ENCODE measurements around the gene SYCP2L.

- TF ChIP-seq REST (IDR thresholded peaks at IDR 0.05; ENCODE audit: low read depth, low read length) (no peak), NFIC (IDR thresholded peaks at IDR 0.05; ENCODE audit: low read depth, low read length) (no peak), YY1 (IDR thresholded peaks at IDR 0.05; ENCODE audit: low read depth, low read length) (no peak), ZBTB11 (CRISPR knock-in tag; IDR thresholded peaks at IDR 0.05) (no peak), SP1 (IDR thresholded peaks at IDR 0.05; ENCODE audit: low read depth, low read length) (no peak), PAX8 (IDR thresholded peaks at IDR 0.05) (no peak)
- TF ChIP-seq, protein P1, sequence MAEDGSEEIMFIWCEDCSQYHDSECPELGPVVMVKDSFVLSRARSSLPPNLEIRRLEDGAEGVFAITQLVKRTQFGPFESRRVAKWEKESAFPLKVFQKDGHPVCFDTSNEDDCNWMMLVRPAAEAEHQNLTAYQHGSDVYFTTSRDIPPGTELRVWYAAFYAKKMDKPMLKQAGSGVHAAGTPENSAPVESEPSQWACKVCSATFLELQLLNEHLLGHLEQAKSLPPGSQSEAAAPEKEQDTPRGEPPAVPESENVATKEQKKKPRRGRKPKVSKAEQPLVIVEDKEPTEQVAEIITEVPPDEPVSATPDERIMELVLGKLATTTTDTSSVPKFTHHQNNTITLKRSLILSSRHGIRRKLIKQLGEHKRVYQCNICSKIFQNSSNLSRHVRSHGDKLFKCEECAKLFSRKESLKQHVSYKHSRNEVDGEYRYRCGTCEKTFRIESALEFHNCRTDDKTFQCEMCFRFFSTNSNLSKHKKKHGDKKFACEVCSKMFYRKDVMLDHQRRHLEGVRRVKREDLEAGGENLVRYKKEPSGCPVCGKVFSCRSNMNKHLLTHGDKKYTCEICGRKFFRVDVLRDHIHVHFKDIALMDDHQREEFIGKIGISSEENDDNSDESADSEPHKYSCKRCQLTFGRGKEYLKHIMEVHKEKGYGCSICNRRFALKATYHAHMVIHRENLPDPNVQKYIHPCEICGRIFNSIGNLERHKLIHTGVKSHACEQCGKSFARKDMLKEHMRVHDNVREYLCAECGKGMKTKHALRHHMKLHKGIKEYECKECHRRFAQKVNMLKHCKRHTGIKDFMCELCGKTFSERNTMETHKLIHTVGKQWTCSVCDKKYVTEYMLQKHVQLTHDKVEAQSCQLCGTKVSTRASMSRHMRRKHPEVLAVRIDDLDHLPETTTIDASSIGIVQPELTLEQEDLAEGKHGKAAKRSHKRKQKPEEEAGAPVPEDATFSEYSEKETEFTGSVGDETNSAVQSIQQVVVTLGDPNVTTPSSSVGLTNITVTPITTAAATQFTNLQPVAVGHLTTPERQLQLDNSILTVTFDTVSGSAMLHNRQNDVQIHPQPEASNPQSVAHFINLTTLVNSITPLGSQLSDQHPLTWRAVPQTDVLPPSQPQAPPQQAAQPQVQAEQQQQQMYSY (CRISPR knock-in tag; IDR thresholded peaks at IDR 0.05), result no peak
These were observed 59.0 kb downstream of the SYCP2L start for GRCh38 chr6:10945845-10946244.

All from GM12878 (cell line).